ENCODE results near the gene INPP5A. TPM values are rescaled to one million over a fixed set of nuclear protein-coding genes. Genes with fewer than 3 reads are reported as not detected.

The INPP5A gene
- total RNA-seq, 1 experiment from 2014 or later: 12.3 TPM

GRCh38 chr10:132489053-132489703 is 48.4 kb upstream of the INPP5A start:
- intact Hi-C loops (cut with micrococcal nuclease): no loop called here
- H3K36me3 ChIP-seq (ENCODE audit: control insufficient read depth in 1 of 2, insufficient read depth in 2 of 2, low read length in 2 of 2): no peaks in the 10 kb centered on the region
- ChIA-PET POLR2A (no interaction called here), CTCF (no interaction called here), RAD21 (ENCODE audit: low non-redundant PET in 1 of 2, low total read pairs in 2 of 2, uncharacterized antibody in 2 of 2, unreplicated experiment in 2 of 2) (no interaction called here)
- no peaks in the 10 kb centered on the region for H3K9me2 ChIP-seq (ENCODE audit: insufficient read depth)
- no peaks in the 10 kb centered on the region for H3K79me2 ChIP-seq (ENCODE audit: insufficient read depth, low read length)
- no peak overlapping the region for H2AFZ ChIP-seq (ENCODE audit: low read depth, low read length, poor library complexity, severe bottlenecking)
- no peak overlapping the region for H3K27ac ChIP-seq (ENCODE audit: low read depth, low read length)
- ATAC-seq: no peak
- no peak overlapping the region for H3K4me3 ChIP-seq (replicated peaks in 1 of 2; ENCODE audit: low read depth in 1 of 2, low read length in 2 of 2)
- DNase-seq (ENCODE audit: low read depth, low spot score): no peak
- TF ChIP-seq, protein P1, sequence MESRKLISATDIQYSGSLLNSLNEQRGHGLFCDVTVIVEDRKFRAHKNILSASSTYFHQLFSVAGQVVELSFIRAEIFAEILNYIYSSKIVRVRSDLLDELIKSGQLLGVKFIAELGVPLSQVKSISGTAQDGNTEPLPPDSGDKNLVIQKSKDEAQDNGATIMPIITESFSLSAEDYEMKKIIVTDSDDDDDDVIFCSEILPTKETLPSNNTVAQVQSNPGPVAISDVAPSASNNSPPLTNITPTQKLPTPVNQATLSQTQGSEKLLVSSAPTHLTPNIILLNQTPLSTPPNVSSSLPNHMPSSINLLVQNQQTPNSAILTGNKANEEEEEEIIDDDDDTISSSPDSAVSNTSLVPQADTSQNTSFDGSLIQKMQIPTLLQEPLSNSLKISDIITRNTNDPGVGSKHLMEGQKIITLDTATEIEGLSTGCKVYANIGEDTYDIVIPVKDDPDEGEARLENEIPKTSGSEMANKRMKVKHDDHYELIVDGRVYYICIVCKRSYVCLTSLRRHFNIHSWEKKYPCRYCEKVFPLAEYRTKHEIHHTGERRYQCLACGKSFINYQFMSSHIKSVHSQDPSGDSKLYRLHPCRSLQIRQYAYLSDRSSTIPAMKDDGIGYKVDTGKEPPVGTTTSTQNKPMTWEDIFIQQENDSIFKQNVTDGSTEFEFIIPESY (IDR thresholded peaks at IDR 0.05; ENCODE audit: extremely low read depth, insufficient replicate concordance, low read length): no peak
- TF ChIP-seq EZH2 (IDR thresholded peaks at IDR 0.05): no peak
- TF ChIP-seq SIN3A (IDR thresholded peaks at IDR 0.05; ENCODE audit: low read depth): no peak
- no peak for TF ChIP-seq EGR1 (IDR thresholded peaks at IDR 0.05; ENCODE audit: low read depth)
- TF ChIP-seq FOSL1 (IDR thresholded peaks at IDR 0.05; ENCODE audit: low read depth): no peak
- no peak for TF ChIP-seq CTCF (IDR thresholded peaks at IDR 0.05 in 2 of 3, conservative IDR thresholded peaks at IDR 0.05 in 1 of 3; ENCODE audit: borderline replicate concordance in 1 of 3, insufficient read depth in 1 of 3, low read depth in 2 of 3, low read length in 2 of 3)
- TF ChIP-seq RAD21 (IDR thresholded peaks at IDR 0.05; ENCODE audit: low read depth): no peak
- TF ChIP-seq JUND (IDR thresholded peaks at IDR 0.05): no peak
- TF ChIP-seq ZNF274 (IDR thresholded peaks at IDR 0.05; ENCODE audit: low read depth, low read length): no peak
- TF ChIP-seq SP1 (IDR thresholded peaks at IDR 0.05; ENCODE audit: low read depth): no peak
- no peak for TF ChIP-seq CBX3 (IDR thresholded peaks at IDR 0.05; ENCODE audit: low read depth)
- TF ChIP-seq POLR2A (IDR thresholded peaks at IDR 0.05; ENCODE audit: borderline replicate concordance, extremely low read depth, insufficient read depth, insufficient read length): no peak
- H3K9ac ChIP-seq (ENCODE audit: low read length): no peak overlapping the region
- H3K9me3 ChIP-seq (ENCODE audit: control insufficient read depth in 1 of 2, insufficient read depth in 1 of 2, low read depth in 1 of 2, low read length in 2 of 2): no peaks in the 10 kb centered on the region
- H3K4me2 ChIP-seq (ENCODE audit: low read length): no peak overlapping the region
- BruUV-seq (replicated peaks): no TSS peak
- no peaks in the 10 kb centered on the region for H4K20me1 ChIP-seq (ENCODE audit: insufficient read depth)
- H3K27me3 ChIP-seq (ENCODE audit: insufficient read depth, low read length): no peaks in the 10 kb centered on the region
- no peaks in the 10 kb centered on the region for H3K4me1 ChIP-seq (ENCODE audit: control insufficient read depth in 1 of 2, insufficient read depth in 2 of 2, low read length in 2 of 2)
